HCT116 (cell line): Measurements from ENCODE around the gene COMMD1.

ENCODE experiments used
- CEBPB ChIP-seq: IDR thresholded peaks from 2 replicates; pipeline ENCODE4 v1.6.1; 2012; ENCODE audit warnings: low read depth
- EZH2 ChIP-seq: fragments of 200-600 bp; sonication (generic); IDR thresholded peaks from 2 replicates; pipeline ENCODE4 v1.6.1; 2017; ENCODE audit warnings: antibody characterized with exemption, mixed run types
- EZH2phosphoT487 ChIP-seq: fragments of 200-600 bp; IDR thresholded peaks from 2 replicates; pipeline ENCODE4 v1.6.1; 2018; ENCODE audit warnings: antibody characterized with exemption, borderline replicate concordance
- POLR2A ChIP-seq: IDR thresholded peaks from 2 replicates; pipeline ENCODE4 v1.7.0; 2011; ENCODE audit warnings: borderline replicate concordance; ENCODE audit not compliant: insufficient read depth, insufficient read length; ENCODE audit errors: extremely low read depth
- POLR2AphosphoS5 ChIP-seq: IDR thresholded peaks from 2 replicates; pipeline ENCODE4 v1.6.1; 2011; ENCODE audit warnings: mild to moderate bottlenecking, low read depth, low read length, moderate library complexity
- SP1 ChIP-seq: IDR thresholded peaks from 2 replicates; pipeline ENCODE4 v1.6.1; 2012; ENCODE audit warnings: low read depth
- SRF ChIP-seq: IDR thresholded peaks from 2 replicates; pipeline ENCODE4 v1.6.1; 2012; ENCODE audit warnings: low read depth
- TF ChIP-seq, protein P1 (sequence below), 3 experiments: fragments of 200-600 bp in 1 of 3; sonication (generic) in 1 of 3; IDR thresholded peaks in 2 of 3; conservative IDR thresholded peaks in 1 of 3; 2 replicates each; pipeline ENCODE4 v1.5.1; 2012 to 2017; ENCODE audit warnings: low read depth in 2 of 3, low read length in 2 of 3, antibody characterized with exemption in 1 of 3, borderline replicate concordance in 1 of 3, control low read depth in 1 of 3, mild to moderate bottlenecking in 1 of 3, mixed read lengths in 1 of 3, mixed run types in 1 of 3, moderate library complexity in 1 of 3; ENCODE audit not compliant: insufficient read depth in 1 of 3
- TF ChIP-seq, protein P2 (sequence below): IDR thresholded peaks from 2 replicates; pipeline ENCODE4 v1.6.1; 2012
- TF ChIP-seq, protein P3 (sequence below): IDR thresholded peaks from 2 replicates; pipeline ENCODE4 v1.6.1; 2012; ENCODE audit warnings: low read depth

DNA sequence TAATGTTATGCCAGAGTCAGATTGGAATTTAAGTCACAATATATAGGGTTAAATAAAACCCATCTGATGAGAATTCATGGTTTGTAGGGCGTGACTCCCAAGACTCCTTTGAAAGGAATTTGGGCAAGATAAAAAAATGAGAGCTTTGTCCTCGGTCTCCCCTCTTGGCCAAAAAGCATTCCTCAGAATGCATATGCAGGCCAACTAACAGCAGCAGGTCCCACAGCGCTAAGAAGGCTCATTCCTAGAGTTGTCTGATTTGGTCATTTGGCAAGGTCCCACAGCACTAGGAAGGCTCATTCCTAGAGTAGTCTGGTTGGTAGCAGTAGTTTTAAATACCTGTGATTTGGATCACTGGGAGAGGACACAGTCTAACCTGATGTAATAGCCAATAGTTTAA is 184.2 kb downstream of the COMMD1 start:
- TF ChIP-seq POLR2A (no peak), POLR2AphosphoS5 (no peak), EZH2phosphoT487 (no peak), SRF (no peak), EZH2 (no peak), SP1 (no peak), CEBPB (no peak)
- TF ChIP-seq, protein P1, sequence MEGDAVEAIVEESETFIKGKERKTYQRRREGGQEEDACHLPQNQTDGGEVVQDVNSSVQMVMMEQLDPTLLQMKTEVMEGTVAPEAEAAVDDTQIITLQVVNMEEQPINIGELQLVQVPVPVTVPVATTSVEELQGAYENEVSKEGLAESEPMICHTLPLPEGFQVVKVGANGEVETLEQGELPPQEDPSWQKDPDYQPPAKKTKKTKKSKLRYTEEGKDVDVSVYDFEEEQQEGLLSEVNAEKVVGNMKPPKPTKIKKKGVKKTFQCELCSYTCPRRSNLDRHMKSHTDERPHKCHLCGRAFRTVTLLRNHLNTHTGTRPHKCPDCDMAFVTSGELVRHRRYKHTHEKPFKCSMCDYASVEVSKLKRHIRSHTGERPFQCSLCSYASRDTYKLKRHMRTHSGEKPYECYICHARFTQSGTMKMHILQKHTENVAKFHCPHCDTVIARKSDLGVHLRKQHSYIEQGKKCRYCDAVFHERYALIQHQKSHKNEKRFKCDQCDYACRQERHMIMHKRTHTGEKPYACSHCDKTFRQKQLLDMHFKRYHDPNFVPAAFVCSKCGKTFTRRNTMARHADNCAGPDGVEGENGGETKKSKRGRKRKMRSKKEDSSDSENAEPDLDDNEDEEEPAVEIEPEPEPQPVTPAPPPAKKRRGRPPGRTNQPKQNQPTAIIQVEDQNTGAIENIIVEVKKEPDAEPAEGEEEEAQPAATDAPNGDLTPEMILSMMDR (IDR thresholded peaks at IDR 0.05 in 2 of 3, conservative IDR thresholded peaks at IDR 0.05 in 1 of 3; ENCODE audit: borderline replicate concordance in 1 of 3, insufficient read depth in 1 of 3, low read depth in 2 of 3, low read length in 2 of 3): no peak
- TF ChIP-seq, protein P2, sequence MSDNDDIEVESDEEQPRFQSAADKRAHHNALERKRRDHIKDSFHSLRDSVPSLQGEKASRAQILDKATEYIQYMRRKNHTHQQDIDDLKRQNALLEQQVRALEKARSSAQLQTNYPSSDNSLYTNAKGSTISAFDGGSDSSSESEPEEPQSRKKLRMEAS: no peak
- TF ChIP-seq, protein P3, sequence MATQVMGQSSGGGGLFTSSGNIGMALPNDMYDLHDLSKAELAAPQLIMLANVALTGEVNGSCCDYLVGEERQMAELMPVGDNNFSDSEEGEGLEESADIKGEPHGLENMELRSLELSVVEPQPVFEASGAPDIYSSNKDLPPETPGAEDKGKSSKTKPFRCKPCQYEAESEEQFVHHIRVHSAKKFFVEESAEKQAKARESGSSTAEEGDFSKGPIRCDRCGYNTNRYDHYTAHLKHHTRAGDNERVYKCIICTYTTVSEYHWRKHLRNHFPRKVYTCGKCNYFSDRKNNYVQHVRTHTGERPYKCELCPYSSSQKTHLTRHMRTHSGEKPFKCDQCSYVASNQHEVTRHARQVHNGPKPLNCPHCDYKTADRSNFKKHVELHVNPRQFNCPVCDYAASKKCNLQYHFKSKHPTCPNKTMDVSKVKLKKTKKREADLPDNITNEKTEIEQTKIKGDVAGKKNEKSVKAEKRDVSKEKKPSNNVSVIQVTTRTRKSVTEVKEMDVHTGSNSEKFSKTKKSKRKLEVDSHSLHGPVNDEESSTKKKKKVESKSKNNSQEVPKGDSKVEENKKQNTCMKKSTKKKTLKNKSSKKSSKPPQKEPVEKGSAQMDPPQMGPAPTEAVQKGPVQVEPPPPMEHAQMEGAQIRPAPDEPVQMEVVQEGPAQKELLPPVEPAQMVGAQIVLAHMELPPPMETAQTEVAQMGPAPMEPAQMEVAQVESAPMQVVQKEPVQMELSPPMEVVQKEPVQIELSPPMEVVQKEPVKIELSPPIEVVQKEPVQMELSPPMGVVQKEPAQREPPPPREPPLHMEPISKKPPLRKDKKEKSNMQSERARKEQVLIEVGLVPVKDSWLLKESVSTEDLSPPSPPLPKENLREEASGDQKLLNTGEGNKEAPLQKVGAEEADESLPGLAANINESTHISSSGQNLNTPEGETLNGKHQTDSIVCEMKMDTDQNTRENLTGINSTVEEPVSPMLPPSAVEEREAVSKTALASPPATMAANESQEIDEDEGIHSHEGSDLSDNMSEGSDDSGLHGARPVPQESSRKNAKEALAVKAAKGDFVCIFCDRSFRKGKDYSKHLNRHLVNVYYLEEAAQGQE: no peak
